ENCODE results near the gene TMEM238L.

The TMEM238L gene

GRCh38 chr17:10754109-10754508, 49.8 kb downstream of the TMEM238L start:
- no peaks in the 10 kb centered on the region for H3K27me3 ChIP-seq (ENCODE audit: insufficient read depth, low read length)
- H3K36me3 ChIP-seq (ENCODE audit: insufficient read depth, low read depth, low read length), result no peaks in the 10 kb centered on the region
- no peak overlapping the region for H3K27ac ChIP-seq (ENCODE audit: low read length)
- H3K9ac ChIP-seq (ENCODE audit: low read depth, low read length), result no peak overlapping the region
- no peaks in the 10 kb centered on the region for H3K9me3 ChIP-seq (ENCODE audit: insufficient read depth, low read depth, low read length)
- H3K4me3 ChIP-seq (ENCODE audit: low read length), result peak overlapping the region; percentile 64; the same call in 1 of the 2 replicates
- H3K4me1 ChIP-seq (ENCODE audit: insufficient read depth, low read length), result peaks cover 23% of the 10 kb centered on the region

- Histone ChIP-seq H3K27me3 (ENCODE audit: insufficient read depth, low read length) (no peaks in the 10 kb centered on the region), H3K4me1 (ENCODE audit: insufficient read depth, low read length) (peaks cover 26% of the 10 kb centered on the region), H3K9ac (ENCODE audit: low read depth, low read length) (no peak overlapping the region), H3K9me3 (ENCODE audit: insufficient read depth, low read depth, low read length) (no peaks in the 10 kb centered on the region), H3K4me3 (ENCODE audit: low read length) (no peak overlapping the region), H3K36me3 (ENCODE audit: insufficient read depth, low read depth, low read length) (no peaks in the 10 kb centered on the region), H3K27ac (ENCODE audit: low read length) (no peak overlapping the region)
These were observed 51.2 kb downstream of the TMEM238L start for GRCh38 chr17:10752696-10753095.

GRCh38 chr17:10751563-10751962, 52.3 kb downstream of the TMEM238L start:
- no peak overlapping the region for H3K4me3 ChIP-seq (ENCODE audit: low read length)

GRCh38 chr17:10750210-10750609, 53.7 kb downstream of the TMEM238L start:
- Histone ChIP-seq H3K4me3 (ENCODE audit: low read length) (no peak overlapping the region), H3K36me3 (ENCODE audit: insufficient read depth, low read depth, low read length) (no peaks in the 10 kb centered on the region), H3K4me1 (ENCODE audit: insufficient read depth, low read length) (peaks cover 11% of the 10 kb centered on the region; the same call in 1 of the 2 replicates), H3K9me3 (ENCODE audit: insufficient read depth, low read depth, low read length) (no peaks in the 10 kb centered on the region), H3K9ac (ENCODE audit: low read depth, low read length) (no peak overlapping the region), H3K27ac (ENCODE audit: low read length) (no peak overlapping the region), H3K27me3 (ENCODE audit: insufficient read depth, low read length) (no peaks in the 10 kb centered on the region)

More at GRCh38 chr17:10751563-10751962, 52.3 kb downstream of the TMEM238L start:
- Histone ChIP-seq H3K27me3 (ENCODE audit: insufficient read depth, low read length) (no peaks in the 10 kb centered on the region), H3K4me1 (ENCODE audit: insufficient read depth, low read length) (peaks cover 23% of the 10 kb centered on the region), H3K9me3 (ENCODE audit: insufficient read depth, low read depth, low read length) (no peaks in the 10 kb centered on the region), H3K9ac (ENCODE audit: low read depth, low read length) (no peak overlapping the region), H3K36me3 (ENCODE audit: insufficient read depth, low read depth, low read length) (no peaks in the 10 kb centered on the region), H3K27ac (ENCODE audit: low read length) (no peak overlapping the region)

- Histone ChIP-seq H3K27ac (ENCODE audit: low read length) (no peak overlapping the region), H3K27me3 (ENCODE audit: insufficient read depth, low read length) (no peaks in the 10 kb centered on the region), H3K4me1 (ENCODE audit: insufficient read depth, low read length) (0 out of 2 replicates have a peak, but pooled peaks cover 3% of the 10 kb centered on the region), H3K9me3 (ENCODE audit: insufficient read depth, low read depth, low read length) (no peaks in the 10 kb centered on the region), H3K4me3 (ENCODE audit: low read length) (no peak overlapping the region), H3K9ac (ENCODE audit: low read depth, low read length) (no peak overlapping the region), H3K36me3 (ENCODE audit: insufficient read depth, low read depth, low read length) (no peaks in the 10 kb centered on the region)
These were observed 55.2 kb downstream of the TMEM238L start for GRCh38 chr17:10748531-10749181.

DNA sequence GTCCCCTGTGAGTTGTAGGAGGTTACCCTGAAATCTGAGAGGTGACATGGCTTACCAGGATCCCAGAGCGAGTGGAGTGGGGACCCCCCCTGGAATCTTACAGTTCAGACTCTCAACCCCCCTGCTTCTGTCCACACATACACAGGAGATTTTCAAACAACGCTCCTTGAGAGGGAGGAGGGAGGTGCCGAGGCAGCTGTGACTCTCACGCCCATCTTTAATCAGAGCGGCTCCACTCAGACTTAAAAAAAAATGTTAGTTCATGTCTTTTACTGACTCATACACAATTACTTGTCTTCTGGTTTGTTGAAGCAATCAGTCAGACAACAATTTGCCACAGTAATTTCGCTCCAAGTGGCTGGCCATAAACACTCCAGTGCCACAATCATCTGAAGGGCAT, 58.7 kb downstream of the TMEM238L start:
- Histone ChIP-seq H3K27ac (ENCODE audit: low read length) (no peak overlapping the region), H3K4me1 (ENCODE audit: insufficient read depth, low read length) (0 out of 2 replicates have a peak, but pooled peaks cover 3% of the 10 kb centered on the region), H3K9ac (ENCODE audit: low read depth, low read length) (no peak overlapping the region), H3K9me3 (ENCODE audit: insufficient read depth, low read depth, low read length) (no peaks in the 10 kb centered on the region), H3K4me3 (ENCODE audit: low read length) (no peak overlapping the region), H3K36me3 (ENCODE audit: insufficient read depth, low read depth, low read length) (no peaks in the 10 kb centered on the region), H3K27me3 (ENCODE audit: insufficient read depth, low read length) (no peaks in the 10 kb centered on the region)

Data from iPS-20b (cell line).